GM12892 (cell line): ENCODE results near the gene ICAM2.

Source experiments
- DNase-seq: peaks from one replicate; pipeline ENCODE4 v3.0.0; 2011; ENCODE audit not compliant: insufficient read length
- FAIRE-seq: peaks from 2 replicates; lab custom pipeline; 2011; peaks lifted over from hg19 to GRCh38; lab: Jason Lieb, UNC
- POLR2A ChIP-seq: IDR thresholded peaks from 2 replicates; pipeline ENCODE4 v1.6.1; 2011; ENCODE audit warnings: low read depth, low read length, control low read depth
- POLR2AphosphoS5 ChIP-seq: IDR thresholded peaks from 2 replicates; pipeline ENCODE4 v1.6.1; 2011; ENCODE audit warnings: low read depth, low read length, control low read depth
- TAF1 ChIP-seq: IDR thresholded peaks from 2 replicates; pipeline ENCODE4 v1.6.1; 2011; ENCODE audit warnings: low read depth, mild to moderate bottlenecking, control low read depth, low read length, borderline replicate concordance

ICAM2 gene

GRCh38 chr17:63960006-63960405 lies 60.4 kb downstream of the ICAM2 start:
- no peak for TF ChIP-seq POLR2A
- no peak for TF ChIP-seq POLR2AphosphoS5
- TF ChIP-seq TAF1, result no peak
- FAIRE-seq (no peak), DNase-seq (no peak)

GRCh38 chr17:63956296-63956920 lies 64.0 kb downstream of the ICAM2 start:
- TF ChIP-seq POLR2A, result no peak
- TF ChIP-seq POLR2AphosphoS5, result no peak
- TF ChIP-seq TAF1, result no peak
- no peak for DNase-seq
- no peak for FAIRE-seq

- no peak for TF ChIP-seq POLR2AphosphoS5
- no peak for TF ChIP-seq TAF1
- TF ChIP-seq POLR2A, result no peak
- FAIRE-seq (no peak), DNase-seq (no peak)
These were observed 64.6 kb downstream of the ICAM2 start for GRCh38 chr17:63955791-63956190.

GRCh38 chr17:63955232-63955631 lies 65.2 kb downstream of the ICAM2 start:
- FAIRE-seq (no peak), DNase-seq (no peak)
- no peak for TF ChIP-seq POLR2A
- TF ChIP-seq TAF1, result no peak
- TF ChIP-seq POLR2AphosphoS5, result no peak

GRCh38 chr17:63954402-63955063 lies 65.9 kb downstream of the ICAM2 start:
- TF ChIP-seq TAF1, result no peak
- no peak for TF ChIP-seq POLR2AphosphoS5
- no peak for TF ChIP-seq POLR2A
- FAIRE-seq (no peak), DNase-seq (peak; percentile 44)
